Measurements from ENCODE around the gene MYH11. TPM values are rescaled to one million over a fixed set of nuclear protein-coding genes. Genes with fewer than 3 reads are reported as not detected.
A peak's percentile ranks its signal among the peaks of the same experiment; 100 is the strongest.

MYH11 gene
- total RNA-seq, 3 donors from 2014 or later = 11.7 to 144 (median 96.6) TPM

GRCh38 chr16:15707332-15707731 is 149.5 kb downstream of the MYH11 start:
- H3K4me1 ChIP-seq = no peaks in the 10 kb centered on the region
- no peaks in the 10 kb centered on the region for H3K36me3 ChIP-seq
- H3K27ac ChIP-seq = no peak overlapping the region
- H3K9me3 ChIP-seq = no peaks in the 10 kb centered on the region
- no peak overlapping the region for H3K4me3 ChIP-seq
- DNase-seq (ENCODE audit: low spot score in 2 of 2) = no peak
- intact Hi-C loops (cut with DNase I; ENCODE audit: low total_unique reads) = no loop called here
- TF ChIP-seq, protein P1, sequence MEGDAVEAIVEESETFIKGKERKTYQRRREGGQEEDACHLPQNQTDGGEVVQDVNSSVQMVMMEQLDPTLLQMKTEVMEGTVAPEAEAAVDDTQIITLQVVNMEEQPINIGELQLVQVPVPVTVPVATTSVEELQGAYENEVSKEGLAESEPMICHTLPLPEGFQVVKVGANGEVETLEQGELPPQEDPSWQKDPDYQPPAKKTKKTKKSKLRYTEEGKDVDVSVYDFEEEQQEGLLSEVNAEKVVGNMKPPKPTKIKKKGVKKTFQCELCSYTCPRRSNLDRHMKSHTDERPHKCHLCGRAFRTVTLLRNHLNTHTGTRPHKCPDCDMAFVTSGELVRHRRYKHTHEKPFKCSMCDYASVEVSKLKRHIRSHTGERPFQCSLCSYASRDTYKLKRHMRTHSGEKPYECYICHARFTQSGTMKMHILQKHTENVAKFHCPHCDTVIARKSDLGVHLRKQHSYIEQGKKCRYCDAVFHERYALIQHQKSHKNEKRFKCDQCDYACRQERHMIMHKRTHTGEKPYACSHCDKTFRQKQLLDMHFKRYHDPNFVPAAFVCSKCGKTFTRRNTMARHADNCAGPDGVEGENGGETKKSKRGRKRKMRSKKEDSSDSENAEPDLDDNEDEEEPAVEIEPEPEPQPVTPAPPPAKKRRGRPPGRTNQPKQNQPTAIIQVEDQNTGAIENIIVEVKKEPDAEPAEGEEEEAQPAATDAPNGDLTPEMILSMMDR (IDR thresholded peaks at IDR 0.05) = no peak
- no peak for TF ChIP-seq POLR2A (IDR thresholded peaks at IDR 0.05)
- TF ChIP-seq POLR2AphosphoS5 (IDR thresholded peaks at IDR 0.05) = no peak
- no peaks in the 10 kb centered on the region for H3K27me3 ChIP-seq

GRCh38 chr16:15705064-15705565 is 151.7 kb downstream of the MYH11 start:
- H3K4me1 ChIP-seq = no peaks in the 10 kb centered on the region
- no peaks in the 10 kb centered on the region for H3K36me3 ChIP-seq
- intact Hi-C loops (cut with DNase I; ENCODE audit: low total_unique reads) = no loop called here
- no peaks in the 10 kb centered on the region for H3K27me3 ChIP-seq
- TF ChIP-seq POLR2A (IDR thresholded peaks at IDR 0.05) (no peak), POLR2AphosphoS5 (IDR thresholded peaks at IDR 0.05) (no peak)
- TF ChIP-seq, protein P1 (IDR thresholded peaks at IDR 0.05) = no peak
- no peaks in the 10 kb centered on the region for H3K9me3 ChIP-seq
- no peak for DNase-seq (ENCODE audit: low spot score in 2 of 2)
- H3K27ac ChIP-seq = no peak overlapping the region
- no peak overlapping the region for H3K4me3 ChIP-seq

- Histone ChIP-seq H3K9me3 (no peaks in the 10 kb centered on the region), H3K4me3 (no peak overlapping the region), H3K27ac (no peak overlapping the region), H3K36me3 (no peaks in the 10 kb centered on the region), H3K4me1 (no peaks in the 10 kb centered on the region), H3K27me3 (no peaks in the 10 kb centered on the region)
- intact Hi-C loops (cut with DNase I; ENCODE audit: low total_unique reads) = no loop called here
- TF ChIP-seq POLR2A (IDR thresholded peaks at IDR 0.05) = no peak
- TF ChIP-seq, protein P1 (IDR thresholded peaks at IDR 0.05) = peak in 2 of 3 donors; percentile 71 to 76
- DNase-seq (ENCODE audit: low spot score in 2 of 2) = peak; percentile 45 to 75
Measured at GRCh38 chr16:15704545-15704987, 152.3 kb downstream of the MYH11 start.

GRCh38 chr16:15703029-15703736 is 153.6 kb downstream of the MYH11 start:
- Histone ChIP-seq H3K27me3 (no peaks in the 10 kb centered on the region), H3K4me1 (no peaks in the 10 kb centered on the region), H3K36me3 (no peaks in the 10 kb centered on the region), H3K27ac (no peak overlapping the region), H3K4me3 (no peak overlapping the region), H3K9me3 (no peaks in the 10 kb centered on the region)
- no peak for DNase-seq (ENCODE audit: low spot score in 2 of 2)
- no peak for TF ChIP-seq POLR2A (IDR thresholded peaks at IDR 0.05)
- intact Hi-C loops (cut with DNase I; ENCODE audit: low total_unique reads) = no loop called here

DNA sequence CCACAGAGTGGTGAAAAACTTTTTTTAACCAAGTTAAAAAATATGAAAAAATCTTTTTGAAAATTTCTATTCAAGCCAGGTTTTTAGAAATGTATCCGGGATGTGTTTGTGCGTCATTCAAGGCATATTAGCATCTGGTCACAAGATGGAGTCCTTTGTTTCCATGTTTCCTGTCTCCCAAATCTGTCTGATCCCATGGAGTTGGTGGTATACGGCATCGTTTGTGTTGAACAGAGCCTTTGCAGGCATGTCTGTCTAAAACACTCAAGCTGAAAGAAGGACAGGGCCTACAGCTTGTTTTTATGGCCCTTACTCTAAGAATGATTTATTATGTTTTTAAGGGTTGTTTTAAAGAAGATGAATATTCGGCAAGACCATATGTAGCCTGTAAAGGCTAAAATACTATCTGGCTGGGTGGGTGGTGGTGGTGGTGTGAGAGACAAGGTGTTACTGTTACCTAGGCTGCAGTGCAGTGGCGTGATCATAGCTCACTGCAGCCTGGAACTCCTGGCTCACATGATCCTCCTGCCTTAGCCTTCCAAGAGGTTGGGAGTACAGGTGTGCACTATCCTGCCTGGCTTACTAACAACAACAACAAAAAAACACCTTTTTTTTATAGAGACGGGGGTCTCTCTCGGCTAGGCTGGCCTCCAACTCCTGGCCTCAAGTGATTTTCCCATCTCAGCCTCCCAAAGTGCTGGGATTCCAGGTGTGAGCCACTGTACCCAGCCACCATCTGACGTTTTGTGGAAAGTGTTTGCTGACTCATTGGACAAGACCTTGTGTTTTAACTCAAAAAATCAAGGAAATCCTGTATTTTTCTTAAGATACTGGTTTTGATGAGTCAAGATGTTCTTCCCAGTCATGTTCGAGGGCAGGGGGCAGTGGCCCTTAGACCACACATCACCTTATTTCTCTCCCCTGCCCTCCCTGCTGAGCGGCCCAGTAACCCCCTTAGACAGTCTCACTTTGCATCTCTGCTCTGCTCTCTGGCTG is 154.6 kb downstream of the MYH11 start:
- intact Hi-C loops (cut with DNase I; ENCODE audit: low total_unique reads) = loop anchor here (2.0 kb wide), 1 partner anchor 25 kb away; no protein-coding TSS in a partner anchor
- no peak for DNase-seq (ENCODE audit: low spot score in 2 of 2)

More for the DNA sequence above, 154.6 kb downstream of the MYH11 start:
- Histone ChIP-seq H3K4me1 (no peaks in the 10 kb centered on the region), H3K9me3 (no peaks in the 10 kb centered on the region), H3K4me3 (no peak overlapping the region), H3K36me3 (no peaks in the 10 kb centered on the region), H3K27me3 (no peaks in the 10 kb centered on the region), H3K27ac (no peak overlapping the region)
- TF ChIP-seq POLR2A (IDR thresholded peaks at IDR 0.05) (no peak), POLR2AphosphoS5 (IDR thresholded peaks at IDR 0.05) (no peak)
- TF ChIP-seq, protein P1 (IDR thresholded peaks at IDR 0.05) = no peak

Measured in breast epithelium (tissue), 4 donors.